ENCODE measurements around the gene ALDH7A1.

Gene ALDH7A1

DNA sequence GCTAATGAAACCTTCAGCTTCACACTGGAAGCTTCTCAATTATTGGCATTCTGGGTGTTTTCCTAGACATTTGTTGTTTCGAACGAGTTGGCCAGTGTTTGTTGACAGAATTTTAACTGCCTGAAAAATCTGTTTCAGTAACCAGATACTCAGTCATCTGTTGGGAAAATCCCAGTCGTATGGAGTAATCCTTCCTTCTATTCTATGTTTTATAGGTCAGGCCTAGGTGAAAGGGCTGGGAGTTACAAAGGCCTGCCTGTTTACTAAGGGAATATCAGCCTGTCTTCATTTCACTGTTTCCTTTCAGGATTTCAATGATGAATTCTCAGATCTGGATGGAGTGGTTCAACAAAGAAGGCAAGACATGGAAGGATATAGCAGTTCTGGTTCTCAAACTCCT, 111.9 kb downstream of the ALDH7A1 start:
- H3K4me2 ChIP-seq (ENCODE audit: low read length), result no peak overlapping the region

DNA sequence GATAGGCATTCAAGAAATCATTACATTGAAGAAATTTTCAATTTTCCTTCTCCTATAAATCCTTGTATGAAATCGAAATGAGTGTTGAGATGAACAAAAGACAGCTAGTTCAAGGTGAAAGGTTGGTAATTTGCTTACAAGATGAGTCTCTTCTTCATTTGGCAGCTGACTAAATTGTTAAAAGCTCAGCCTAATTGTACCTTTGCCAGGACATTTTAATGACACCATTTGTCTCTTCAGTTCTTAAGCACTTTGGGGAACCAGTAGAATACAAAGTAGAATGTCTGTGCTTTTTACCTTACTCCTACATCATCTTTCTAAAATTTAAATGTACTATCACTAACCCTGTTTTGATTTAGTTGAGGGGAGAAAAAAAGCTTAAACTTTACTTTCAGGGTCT, 112.4 kb downstream of the ALDH7A1 start:
- Histone ChIP-seq H3K27ac (ENCODE audit: low read length) (no peak overlapping the region), H3K27me3 (ENCODE audit: low read depth, low read length) (no peaks in the 10 kb centered on the region), H3K79me2 (ENCODE audit: low read length) (no peaks in the 10 kb centered on the region), H4K20me1 (ENCODE audit: insufficient read depth, low read length) (no peaks in the 10 kb centered on the region), H3K4me1 (ENCODE audit: low read length) (peaks cover 2% of the 10 kb centered on the region), H2AFZ (ENCODE audit: low read depth, low read length) (no peak overlapping the region), H3K9me3 (ENCODE audit: insufficient read depth, low read length) (no peaks in the 10 kb centered on the region), H3K4me2 (ENCODE audit: low read length) (no peak overlapping the region), H3K4me3 (ENCODE audit: low read length) (no peak overlapping the region), H3K9ac (ENCODE audit: low read length) (no peak overlapping the region), H3K36me3 (replicated peaks; ENCODE audit: low read depth, low read length) (no peaks in the 10 kb centered on the region)
- no peak for TF ChIP-seq EZH2phosphoT487 (IDR thresholded peaks at IDR 0.05; ENCODE audit: low read depth)
- TF ChIP-seq, protein P1, sequence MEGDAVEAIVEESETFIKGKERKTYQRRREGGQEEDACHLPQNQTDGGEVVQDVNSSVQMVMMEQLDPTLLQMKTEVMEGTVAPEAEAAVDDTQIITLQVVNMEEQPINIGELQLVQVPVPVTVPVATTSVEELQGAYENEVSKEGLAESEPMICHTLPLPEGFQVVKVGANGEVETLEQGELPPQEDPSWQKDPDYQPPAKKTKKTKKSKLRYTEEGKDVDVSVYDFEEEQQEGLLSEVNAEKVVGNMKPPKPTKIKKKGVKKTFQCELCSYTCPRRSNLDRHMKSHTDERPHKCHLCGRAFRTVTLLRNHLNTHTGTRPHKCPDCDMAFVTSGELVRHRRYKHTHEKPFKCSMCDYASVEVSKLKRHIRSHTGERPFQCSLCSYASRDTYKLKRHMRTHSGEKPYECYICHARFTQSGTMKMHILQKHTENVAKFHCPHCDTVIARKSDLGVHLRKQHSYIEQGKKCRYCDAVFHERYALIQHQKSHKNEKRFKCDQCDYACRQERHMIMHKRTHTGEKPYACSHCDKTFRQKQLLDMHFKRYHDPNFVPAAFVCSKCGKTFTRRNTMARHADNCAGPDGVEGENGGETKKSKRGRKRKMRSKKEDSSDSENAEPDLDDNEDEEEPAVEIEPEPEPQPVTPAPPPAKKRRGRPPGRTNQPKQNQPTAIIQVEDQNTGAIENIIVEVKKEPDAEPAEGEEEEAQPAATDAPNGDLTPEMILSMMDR (IDR thresholded peaks at IDR 0.05; ENCODE audit: low read depth, low read length), result no peak

More for the DNA sequence above, 111.9 kb downstream of the ALDH7A1 start:
- TF ChIP-seq EZH2phosphoT487 (IDR thresholded peaks at IDR 0.05; ENCODE audit: low read depth), result no peak
- TF ChIP-seq, protein P1 (IDR thresholded peaks at IDR 0.05; ENCODE audit: low read depth, low read length), result no peak
- Histone ChIP-seq H3K79me2 (ENCODE audit: low read length) (no peaks in the 10 kb centered on the region), H3K27ac (ENCODE audit: low read length) (no peak overlapping the region), H4K20me1 (ENCODE audit: insufficient read depth, low read length) (no peaks in the 10 kb centered on the region), H3K36me3 (replicated peaks; ENCODE audit: low read depth, low read length) (no peaks in the 10 kb centered on the region), H3K4me3 (ENCODE audit: low read length) (no peak overlapping the region), H2AFZ (ENCODE audit: low read depth, low read length) (no peak overlapping the region), H3K9me3 (ENCODE audit: insufficient read depth, low read length) (no peaks in the 10 kb centered on the region), H3K9ac (ENCODE audit: low read length) (no peak overlapping the region), H3K4me1 (ENCODE audit: low read length) (no peaks in the 10 kb centered on the region), H3K27me3 (ENCODE audit: low read depth, low read length) (no peaks in the 10 kb centered on the region)

DNA sequence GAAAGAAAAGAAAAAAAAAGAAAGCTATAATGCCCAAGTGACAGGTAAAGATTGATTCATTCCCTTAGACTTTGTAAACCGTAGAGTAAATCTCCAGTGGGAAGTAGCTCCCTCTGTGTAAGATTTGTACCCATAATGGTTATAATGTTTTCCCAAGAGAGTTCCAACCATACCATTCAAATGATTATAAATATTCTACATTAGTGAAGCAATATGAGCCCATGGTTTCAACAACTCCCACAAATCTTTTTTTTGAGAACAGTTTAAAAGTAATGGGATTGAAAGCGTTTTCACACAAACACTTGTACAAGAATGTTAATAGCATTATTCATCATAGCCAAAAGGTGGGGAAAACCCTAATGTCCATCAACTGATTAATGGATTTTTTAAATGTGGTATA, 113.8 kb downstream of the ALDH7A1 start:
- Histone ChIP-seq H3K9me3 (ENCODE audit: insufficient read depth, low read length) (no peaks in the 10 kb centered on the region), H3K4me3 (ENCODE audit: low read length) (no peak overlapping the region), H3K27me3 (ENCODE audit: low read depth, low read length) (no peaks in the 10 kb centered on the region), H3K79me2 (ENCODE audit: low read length) (no peaks in the 10 kb centered on the region), H4K20me1 (ENCODE audit: insufficient read depth, low read length) (no peaks in the 10 kb centered on the region), H3K9ac (ENCODE audit: low read length) (no peak overlapping the region), H2AFZ (ENCODE audit: low read depth, low read length) (no peak overlapping the region), H3K36me3 (replicated peaks; ENCODE audit: low read depth, low read length) (no peaks in the 10 kb centered on the region), H3K27ac (ENCODE audit: low read length) (no peak overlapping the region), H3K4me2 (ENCODE audit: low read length) (no peak overlapping the region), H3K4me1 (ENCODE audit: low read length) (peaks cover 8% of the 10 kb centered on the region)
- TF ChIP-seq, protein P1 (IDR thresholded peaks at IDR 0.05; ENCODE audit: low read depth, low read length), result no peak
- no peak for TF ChIP-seq EZH2phosphoT487 (IDR thresholded peaks at IDR 0.05; ENCODE audit: low read depth)

All from OCI-LY3 (cell line).